Stomach (tissue), 9 donors: Measurements from ENCODE around the gene S100A4. TPM values are rescaled to one million over a fixed set of nuclear protein-coding genes. Genes with fewer than 3 reads are reported as not detected.
"Not testable (repeated sequence)": the region's sequence is repeated elsewhere in the genome, so short reads cannot be mapped to it uniquely, and the experiment has no call there.

Experiments
- DNase-seq, 2 donors: peaks; one replicate each; pipeline versions ENCODE4 v3.0.0 to v3.0.0-alpha.2; 2013 to 2019
- H3K27ac ChIP-seq, 5 donors: fragments of 200-600 bp in 4 of 5; sonication (generic) in 4 of 5; one replicate each; pipeline ENCODE4 v1.5.1; 2013 to 2019; ENCODE audit warnings: mild to moderate bottlenecking in 1 of 5, moderate library complexity in 1 of 5
- H3K27me3 ChIP-seq, 3 donors: fragments of 200-600 bp; sonication (generic); one replicate each; pipeline ENCODE4 v1.5.1; 2017 to 2019; ENCODE audit warnings: mixed run types in 1 of 3
- H3K36me3 ChIP-seq, 4 donors: fragments of 200-600 bp; sonication (generic); 1 replicate in 3 of 4; 2 replicates in 1 of 4; pipeline ENCODE4 v1.5.1; 2016 to 2019
- H3K4me1 ChIP-seq, 4 donors: fragments of 200-600 bp; sonication (generic); one replicate each; pipeline ENCODE4 v1.5.1; 2016 to 2019
- H3K4me3 ChIP-seq, 4 donors: fragments of 200-600 bp; sonication (generic) in 3 of 4; one replicate each; pipeline ENCODE4 v1.5.1; 2016 to 2019; ENCODE audit warnings: mild to moderate bottlenecking in 1 of 4
- H3K9me3 ChIP-seq, 4 donors: fragments of 200-600 bp; sonication (generic); one replicate each; pipeline ENCODE4 v1.5.1; 2016 to 2019
- EP300 ChIP-seq: sonication (generic); formaldehyde crosslinking; IDR thresholded peaks from one replicate; pipeline ENCODE4 v1.6.1; 2017; ENCODE audit warnings: antibody characterized with exemption
- POLR2A ChIP-seq, 4 donors: fragments of 450-650 bp; IDR thresholded peaks; one replicate each; pipeline ENCODE4 v1.6.1; 2016; ENCODE audit warnings: antibody characterized with exemption in 4 of 4, control low read depth in 2 of 4, mild to moderate bottlenecking in 1 of 4, moderate library complexity in 1 of 4
- POLR2AphosphoS5 ChIP-seq, 3 donors: sonication (generic); formaldehyde crosslinking; IDR thresholded peaks; one replicate each; pipeline ENCODE4 v1.6.1; 2016; ENCODE audit warnings: antibody characterized with exemption in 3 of 3
- WGBS, 5 donors: extraction: QIAGEN DNeasy Blood & Tissue Kit in 3 of 5; methylation state at CpG; one replicate each; pipeline versions ENCODE4 v1.1.5 to v1.1.7; 2013 to 2018; 5-methylcytosine and 5-hydroxymethylcytosine counted together
- intact Hi-C: fragments of 100-400 bp; cut with DNase I; formaldehyde crosslinking; loops from one replicate; pipeline ENCODE4 v1.15.1; 2023; ENCODE audit warnings: low total_unique reads
- polyA plus RNA-seq, 3 donors: library from polyadenylated mRNA; stranded (reverse); fragments of 200-250 nt; gene quantifications; one replicate each; pipeline ENCODE4 v1.2.3, GENCODE V29; 2013
- total RNA-seq, 5 donors: library from RNA; depleted of rRNA; stranded (reverse); fragments of >200 nt; gene quantifications; one replicate each; pipeline versions ENCODE4 v1.1.0 to v1.2.3, GENCODE V29; 2014 to 2016
- TF ChIP-seq, protein P1 (sequence below), 7 experiments: fragments of 450-650 bp in 4 of 7; fragments of 200-600 bp in 3 of 7; sonication (generic) in 3 of 7; IDR thresholded peaks; one replicate each; pipeline ENCODE4 v1.5.1; 2016 to 2019; ENCODE audit warnings: antibody characterized with exemption in 7 of 7, control low read depth in 2 of 7, mild to moderate bottlenecking in 1 of 7
- donor health status: healthy with polysubstance abuse.
- donor health status: Bipolar disorder and iron deficiency.
- donor health status: healthy.

The S100A4 gene
- total and polyA plus RNA-seq, 8 donors: 9.9 to 541 (median 40.1) TPM

DNA sequence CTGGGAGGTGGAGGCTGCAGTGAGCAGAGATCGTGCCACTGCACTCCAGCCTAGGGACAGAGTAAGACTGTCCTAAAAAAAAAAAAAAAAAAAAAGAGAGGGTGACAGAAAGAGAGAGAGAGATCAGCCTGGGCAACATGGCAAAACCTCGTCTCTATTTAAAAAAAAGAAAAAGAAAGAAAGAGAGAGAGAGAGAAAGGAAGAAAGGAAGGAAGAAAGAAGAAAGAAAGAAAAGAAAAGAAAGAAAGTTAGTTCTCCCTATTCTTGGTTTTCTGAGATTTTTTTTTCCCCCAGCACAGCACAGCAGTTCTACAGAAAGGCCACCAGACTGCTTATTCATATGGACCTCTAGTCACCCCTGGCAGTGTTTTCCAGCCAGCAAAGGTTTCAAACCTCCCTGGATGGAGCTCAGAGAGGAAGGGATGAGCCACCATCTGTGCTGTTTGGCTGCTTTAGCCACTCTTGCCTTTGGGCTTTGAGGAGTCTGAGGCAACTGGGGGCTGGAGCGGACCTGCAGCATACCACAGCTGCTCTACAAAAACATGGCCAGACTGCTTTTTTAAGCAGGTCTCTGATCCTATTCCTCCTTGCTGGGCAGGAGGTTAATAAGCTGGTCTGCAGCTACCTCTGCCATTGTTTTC is 20.4 kb downstream of the S100A4 start:
- no peaks in the 10 kb centered on the region for H3K36me3 ChIP-seq
- H3K4me3 ChIP-seq: no peak overlapping the region
- no peak overlapping the region for H3K27ac ChIP-seq
- intact Hi-C loops: no loop called here
- no peaks in the 10 kb centered on the region for H3K9me3 ChIP-seq
- H3K4me1 ChIP-seq: peaks cover 0 to 8% (median 0%) of the 10 kb centered on the region in 4 donors
- TF ChIP-seq EP300 (no peak), POLR2AphosphoS5 (IDR thresholded peaks at IDR 0.05) (peak in 1 of 3 donors; percentile 5), POLR2A (IDR thresholded peaks at IDR 0.05) (no peak)
- TF ChIP-seq, protein P1, sequence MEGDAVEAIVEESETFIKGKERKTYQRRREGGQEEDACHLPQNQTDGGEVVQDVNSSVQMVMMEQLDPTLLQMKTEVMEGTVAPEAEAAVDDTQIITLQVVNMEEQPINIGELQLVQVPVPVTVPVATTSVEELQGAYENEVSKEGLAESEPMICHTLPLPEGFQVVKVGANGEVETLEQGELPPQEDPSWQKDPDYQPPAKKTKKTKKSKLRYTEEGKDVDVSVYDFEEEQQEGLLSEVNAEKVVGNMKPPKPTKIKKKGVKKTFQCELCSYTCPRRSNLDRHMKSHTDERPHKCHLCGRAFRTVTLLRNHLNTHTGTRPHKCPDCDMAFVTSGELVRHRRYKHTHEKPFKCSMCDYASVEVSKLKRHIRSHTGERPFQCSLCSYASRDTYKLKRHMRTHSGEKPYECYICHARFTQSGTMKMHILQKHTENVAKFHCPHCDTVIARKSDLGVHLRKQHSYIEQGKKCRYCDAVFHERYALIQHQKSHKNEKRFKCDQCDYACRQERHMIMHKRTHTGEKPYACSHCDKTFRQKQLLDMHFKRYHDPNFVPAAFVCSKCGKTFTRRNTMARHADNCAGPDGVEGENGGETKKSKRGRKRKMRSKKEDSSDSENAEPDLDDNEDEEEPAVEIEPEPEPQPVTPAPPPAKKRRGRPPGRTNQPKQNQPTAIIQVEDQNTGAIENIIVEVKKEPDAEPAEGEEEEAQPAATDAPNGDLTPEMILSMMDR (IDR thresholded peaks at IDR 0.05): no peak
- 53 to 72% (median 59%) methylated on average over 3 of the region's 3 CpGs for WGBS, 5 donors
- H3K27me3 ChIP-seq: no peaks in the 10 kb centered on the region
- DNase-seq: no peak

DNA sequence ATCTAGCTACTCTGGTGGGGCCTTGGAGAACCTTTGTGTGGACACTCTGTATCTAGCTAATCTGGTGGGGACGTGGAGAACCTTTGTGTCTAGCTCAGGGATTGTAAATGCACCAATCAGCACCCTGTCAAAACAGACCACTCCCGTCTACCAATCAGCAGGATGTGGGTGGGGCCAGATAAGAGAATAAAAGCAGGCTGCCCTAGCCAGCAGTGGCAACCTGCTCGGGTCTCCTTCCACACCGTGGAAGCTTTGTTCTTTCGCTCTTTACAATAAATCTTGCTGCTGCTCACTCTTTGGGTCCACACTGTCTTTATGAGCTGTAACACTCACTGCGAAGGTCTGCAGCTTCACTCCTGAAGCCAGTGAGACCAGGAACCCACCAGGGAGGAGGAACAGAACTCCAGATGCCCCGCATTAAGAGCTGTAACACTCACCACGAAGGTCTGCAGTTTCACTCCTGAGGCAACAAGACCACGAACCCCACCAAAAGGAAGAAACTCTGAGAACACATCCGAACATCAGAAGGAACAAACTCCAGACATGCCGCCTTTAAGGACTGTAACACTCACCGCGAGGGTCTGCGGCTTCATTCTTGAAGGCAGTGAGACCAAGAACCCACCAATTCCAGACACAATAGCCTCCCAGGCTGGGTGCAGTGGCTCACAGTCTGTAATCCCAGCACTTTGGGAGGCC is 23.1 kb downstream of the S100A4 start:
- H3K9me3 ChIP-seq, H3K27me3 ChIP-seq, H3K36me3 ChIP-seq, H3K4me3 ChIP-seq, intact Hi-C loops, H3K27ac ChIP-seq, H3K4me1 ChIP-seq, DNase-seq: not testable (repeated sequence)
- WGBS, 5 donors: 68 to 79% (median 72%) methylated on average over 14 of the region's 14 CpGs

DNA sequence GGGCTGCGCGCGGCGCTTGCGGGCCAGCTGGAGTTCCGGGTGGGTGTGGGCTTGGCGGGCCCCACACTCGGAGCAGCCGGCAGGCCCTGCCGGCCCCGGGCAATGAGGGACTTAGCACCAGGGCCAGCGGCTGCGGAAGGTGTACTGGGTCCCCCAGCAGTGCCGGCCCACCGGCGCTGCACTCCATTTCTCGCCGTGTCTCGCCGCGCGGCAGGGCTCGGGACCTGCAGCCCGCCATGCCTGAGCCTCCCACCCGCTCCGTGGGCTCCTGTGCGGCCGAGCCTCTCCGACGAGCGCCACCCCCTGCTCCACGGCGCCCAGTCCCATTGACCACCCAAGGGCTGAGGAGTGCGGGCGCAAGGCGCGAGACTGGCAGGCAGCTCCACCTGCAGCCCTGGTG is 23.8 kb downstream of the S100A4 start:
- H3K27ac ChIP-seq, H3K9me3 ChIP-seq, DNase-seq, H3K36me3 ChIP-seq, intact Hi-C loops, H3K4me3 ChIP-seq, H3K4me1 ChIP-seq, H3K27me3 ChIP-seq: not testable (repeated sequence)
- 94 to 99% (median 96%) methylated on average over 27 to 37 of the region's 37 CpGs for WGBS, 5 donors

DNA sequence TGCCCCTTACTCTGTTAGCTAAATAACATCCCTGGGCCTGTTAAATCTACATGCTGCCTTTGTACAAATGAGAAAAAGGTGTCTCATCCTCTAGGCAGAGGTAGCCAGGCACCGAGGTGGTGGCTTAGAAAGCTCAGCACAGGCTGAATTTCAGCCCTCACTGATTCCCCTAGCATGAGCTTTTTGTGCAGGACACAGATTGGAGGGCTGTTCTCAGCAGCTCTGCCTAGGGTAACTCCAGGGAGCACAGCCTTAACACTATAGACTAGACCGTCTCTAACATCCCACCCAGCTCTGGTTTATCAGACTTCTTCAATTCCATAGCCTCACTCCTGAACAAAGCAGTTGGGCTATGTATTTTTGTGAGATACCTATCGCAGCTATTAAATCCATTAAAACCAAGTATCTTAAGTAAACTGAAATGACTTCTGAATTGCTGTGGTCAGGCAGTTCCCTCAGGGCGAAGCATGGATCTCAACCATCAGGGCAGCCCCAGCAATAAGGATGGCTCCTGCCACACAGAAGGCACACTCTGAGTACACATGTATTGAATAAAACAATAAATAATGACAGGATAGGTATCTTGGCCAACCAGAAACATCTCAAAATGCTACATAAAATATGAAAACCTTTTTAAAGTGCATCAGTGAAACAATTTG is 24.7 kb downstream of the S100A4 start:
- no peak overlapping the region for H3K27ac ChIP-seq
- WGBS, 5 donors: 62 to 75% (median 67%) methylated on average over 4 of the region's 4 CpGs
- TF ChIP-seq, protein P1 (IDR thresholded peaks at IDR 0.05): no peak
- TF ChIP-seq EP300 (no peak), POLR2A (IDR thresholded peaks at IDR 0.05) (no peak), POLR2AphosphoS5 (IDR thresholded peaks at IDR 0.05) (no peak)

DNA sequence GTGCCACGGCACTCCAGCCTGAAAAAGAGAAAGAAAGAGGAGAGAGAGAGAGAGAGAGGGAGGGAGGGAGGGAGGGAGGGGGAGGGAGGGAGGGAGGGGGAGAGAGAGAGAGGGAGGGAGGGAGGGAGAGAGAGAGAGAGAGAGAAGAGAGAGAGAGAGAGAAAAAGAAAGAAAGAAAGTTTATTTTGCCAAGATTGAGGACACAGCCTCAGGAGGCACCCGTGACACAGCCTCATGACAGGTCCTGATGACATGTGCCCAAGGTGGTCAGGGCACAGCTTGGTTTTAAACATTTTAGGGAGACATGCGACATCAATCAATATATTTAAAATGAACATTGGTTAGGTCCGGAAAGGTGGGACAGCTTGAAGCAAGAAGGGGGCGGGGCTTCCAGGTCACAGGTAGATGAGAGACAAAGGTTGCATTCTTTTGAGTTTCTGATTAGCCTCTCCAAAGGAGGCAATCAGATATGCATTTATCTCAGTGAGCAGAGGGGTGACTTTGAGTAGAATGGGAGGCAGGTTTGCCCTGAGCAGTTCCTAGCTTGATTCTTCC is 25.4 kb downstream of the S100A4 start:
- intact Hi-C loops, H3K4me3 ChIP-seq, H3K36me3 ChIP-seq, H3K9me3 ChIP-seq, H3K27ac ChIP-seq, H3K27me3 ChIP-seq: not testable (repeated sequence)
- 49 to 62% (median 54%) methylated on average over 4 to 5 of the region's 5 CpGs for WGBS, 5 donors
- DNase-seq: peak in 1 of 2 donors; percentile 59
- H3K4me1 ChIP-seq: peaks cover 6 to 14% (median 9%) of the 10 kb centered on the region in 4 donors

More for the DNA sequence above, 24.7 kb downstream of the S100A4 start:
- H3K4me3 ChIP-seq: no peak overlapping the region
- H3K4me1 ChIP-seq: peaks cover 0 to 7% (median 3%) of the 10 kb centered on the region in 4 donors
- no peak for DNase-seq
- no peaks in the 10 kb centered on the region for H3K9me3 ChIP-seq
- intact Hi-C loops: no loop called here
- no peaks in the 10 kb centered on the region for H3K36me3 ChIP-seq
- no peaks in the 10 kb centered on the region for H3K27me3 ChIP-seq
